NCI-H146 treated with DMSO at 0.1 percent for 48 hours (cell line): ENCODE data around the gene IGFN1.
"Not testable (repeated sequence)": the region's sequence is repeated elsewhere in the genome, so short reads cannot be mapped to it uniquely, and the experiment has no call there.

Experiments
- DNase-seq: peaks from one replicate; lab custom pipeline; 2025; ENCODE audit not compliant: unreplicated experiment; lab: John Stamatoyannopoulos, UW

IGFN1 gene

DNA sequence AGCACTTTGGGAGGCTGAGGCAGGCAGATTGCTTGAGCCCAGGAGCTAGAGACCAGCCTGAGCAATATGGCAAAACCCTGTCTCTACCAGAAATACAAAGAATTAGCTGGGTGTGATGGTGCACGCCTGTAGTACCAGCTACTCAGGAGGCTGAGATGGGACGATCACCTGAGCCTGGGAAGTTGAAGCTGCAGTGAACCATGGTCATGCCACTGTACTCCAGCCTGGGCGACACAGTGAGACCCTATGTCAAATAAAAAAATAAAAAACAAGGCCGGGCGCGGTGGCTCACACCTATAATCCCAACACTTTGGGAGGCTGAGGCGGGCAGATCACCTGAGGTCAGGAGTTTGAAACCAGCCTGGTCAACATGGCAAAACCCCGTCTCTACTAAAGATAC is 27.6 kb upstream of the IGFN1 start:
- not testable (repeated sequence) for DNase-seq

DNA sequence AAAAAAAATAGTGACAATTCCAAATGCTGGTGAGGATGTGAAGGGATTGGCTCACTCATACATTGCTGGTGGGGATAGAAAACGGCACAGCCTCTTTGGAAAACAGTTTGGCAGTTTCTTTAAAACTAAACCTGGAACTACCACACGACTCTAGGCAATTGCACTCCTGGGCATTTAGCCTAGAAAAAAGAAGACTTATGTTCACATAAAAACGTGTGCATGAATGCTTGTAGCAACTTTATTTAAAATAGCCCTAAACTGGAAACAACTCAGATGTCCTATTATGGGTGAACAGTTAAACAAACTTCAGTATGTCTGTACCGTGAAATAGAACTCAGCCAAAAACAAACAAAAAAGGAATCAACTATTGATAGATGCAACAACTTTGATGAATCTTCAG is 26.9 kb upstream of the IGFN1 start:
- no peak for DNase-seq

GRCh38 chr1:201164645-201165044 is 26.0 kb upstream of the IGFN1 start:
- no peak for DNase-seq

- DNase-seq = peak; percentile 73
Measured at GRCh38 chr1:201167041-201167991, 23.3 kb upstream of the IGFN1 start.

- no peak for DNase-seq
Measured at GRCh38 chr1:201169203-201169602, 21.4 kb upstream of the IGFN1 start.

DNA sequence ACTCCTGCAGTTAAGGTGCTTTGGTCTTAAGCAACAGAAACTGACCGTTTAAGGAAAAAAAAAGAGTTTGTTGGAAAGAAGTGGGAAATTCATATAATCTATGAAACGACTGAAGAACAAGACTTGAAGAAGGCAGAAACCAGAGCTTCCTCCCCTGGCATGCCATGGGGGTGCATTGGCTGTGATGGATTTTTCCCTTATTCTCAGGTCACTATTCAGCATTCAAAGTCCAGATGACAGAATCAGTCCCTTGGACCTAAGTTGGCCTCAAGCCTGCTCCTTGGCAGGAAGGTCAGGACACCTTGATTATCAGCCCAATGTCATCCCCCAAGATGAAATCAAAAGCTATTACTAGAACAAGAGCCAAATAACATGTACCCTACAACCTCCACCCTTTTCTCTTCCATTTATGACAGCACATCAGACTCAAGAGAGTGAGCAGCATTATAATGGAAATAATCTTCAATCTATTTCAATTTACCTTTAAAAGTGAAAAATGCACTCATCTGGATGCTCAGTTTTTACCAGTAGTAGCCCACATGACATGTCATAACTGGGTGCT is 20.6 kb upstream of the IGFN1 start:
- no peak for DNase-seq

- peak; percentile 95 for DNase-seq
Measured at GRCh38 chr1:201170533-201171062, 20.0 kb upstream of the IGFN1 start.

DNA sequence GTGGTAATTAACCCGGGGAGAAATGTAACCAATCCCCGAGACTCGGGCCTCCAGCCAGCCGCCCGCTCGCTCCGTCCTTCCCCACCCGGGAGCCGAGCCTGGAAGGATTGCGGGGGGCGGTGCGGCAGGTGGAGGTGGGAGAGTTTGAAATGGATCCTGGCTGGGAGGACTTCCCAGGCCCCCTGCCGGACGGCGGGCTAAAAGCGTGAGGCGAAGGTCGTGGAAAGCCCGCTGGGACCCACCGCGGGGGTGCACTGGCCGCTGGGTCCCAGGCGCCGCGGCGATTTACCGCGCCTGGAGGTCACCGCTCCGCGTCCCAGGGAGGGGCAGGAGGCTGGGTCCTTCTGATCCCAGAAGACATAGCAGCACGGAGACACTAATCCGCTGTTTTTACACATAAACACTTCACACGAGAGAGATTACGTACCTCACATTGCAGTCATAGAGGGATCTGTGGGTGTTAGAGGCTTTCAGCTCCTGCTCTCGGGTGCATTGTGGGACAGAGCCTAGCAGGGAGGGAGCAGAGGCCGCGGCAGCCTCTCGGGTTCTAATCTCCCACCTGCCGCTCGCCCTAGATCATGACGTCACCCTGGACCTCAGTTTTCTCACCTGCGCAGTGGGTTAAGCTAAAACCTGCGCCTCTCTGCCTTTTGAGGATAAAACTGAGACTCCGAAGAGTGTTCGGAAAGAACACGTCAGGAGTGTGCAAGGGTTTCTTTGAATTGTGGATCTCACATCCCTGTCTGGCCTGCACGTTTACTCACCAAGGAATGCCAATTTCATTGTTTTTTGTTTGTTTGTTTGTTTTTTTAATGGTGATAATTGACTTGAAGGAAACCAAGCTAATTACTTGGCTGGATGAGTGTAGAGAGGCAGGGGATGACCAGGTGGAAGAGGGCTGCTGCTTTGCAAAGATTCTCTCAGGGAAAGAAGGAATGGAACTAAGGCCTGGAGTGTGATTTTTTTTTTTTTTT is 19.3 kb upstream of the IGFN1 start:
- no peak for DNase-seq

DNA sequence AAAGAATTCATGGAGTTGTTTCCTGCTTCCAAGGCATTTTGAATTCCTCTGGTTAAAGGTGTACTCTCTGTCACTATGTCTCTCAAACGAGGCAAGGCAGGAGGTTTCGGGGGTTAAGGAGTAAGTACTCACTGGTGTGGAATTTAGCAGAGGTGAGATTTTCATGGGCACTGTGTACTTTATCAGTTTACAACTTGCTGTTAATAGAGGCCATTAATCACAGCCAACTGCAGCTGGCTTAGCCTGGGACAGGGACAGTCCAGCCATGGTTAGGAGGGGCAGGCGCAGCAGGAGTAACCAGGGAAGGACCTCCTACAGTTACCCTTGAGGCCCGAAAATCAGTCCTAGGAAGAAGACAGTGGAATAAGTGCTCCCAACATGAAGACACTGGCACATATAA is 18.3 kb upstream of the IGFN1 start:
- DNase-seq = no peak

DNA sequence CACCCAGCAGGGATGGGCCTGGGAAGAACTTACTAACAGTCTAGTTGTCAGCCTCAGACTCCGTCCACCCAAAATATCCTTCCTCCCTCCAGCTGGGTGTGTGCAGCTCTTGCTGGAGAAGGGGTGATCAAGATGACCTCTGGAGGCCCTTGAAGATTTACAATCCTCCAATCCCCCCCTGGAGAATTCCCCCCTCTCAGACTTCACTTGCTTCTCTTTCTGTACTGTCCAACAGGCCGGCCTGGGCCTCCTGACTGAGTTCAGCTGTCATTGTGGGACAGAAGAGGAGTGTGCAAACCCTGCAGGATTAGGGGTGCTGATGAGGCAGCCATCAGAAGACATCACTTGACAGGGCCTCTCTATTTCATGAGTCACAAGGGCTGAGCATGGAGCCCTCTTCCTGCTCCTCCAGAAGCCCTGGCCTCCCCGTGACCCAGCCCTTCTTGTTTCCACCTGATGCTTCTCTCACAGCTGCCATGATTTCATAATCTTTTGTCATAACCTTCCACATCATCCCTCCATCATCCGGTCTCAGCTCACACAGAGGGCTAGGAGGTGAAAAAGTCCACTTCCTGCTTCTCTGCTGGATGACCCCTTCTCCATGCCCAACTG is 17.5 kb upstream of the IGFN1 start:
- DNase-seq = no peak

DNA sequence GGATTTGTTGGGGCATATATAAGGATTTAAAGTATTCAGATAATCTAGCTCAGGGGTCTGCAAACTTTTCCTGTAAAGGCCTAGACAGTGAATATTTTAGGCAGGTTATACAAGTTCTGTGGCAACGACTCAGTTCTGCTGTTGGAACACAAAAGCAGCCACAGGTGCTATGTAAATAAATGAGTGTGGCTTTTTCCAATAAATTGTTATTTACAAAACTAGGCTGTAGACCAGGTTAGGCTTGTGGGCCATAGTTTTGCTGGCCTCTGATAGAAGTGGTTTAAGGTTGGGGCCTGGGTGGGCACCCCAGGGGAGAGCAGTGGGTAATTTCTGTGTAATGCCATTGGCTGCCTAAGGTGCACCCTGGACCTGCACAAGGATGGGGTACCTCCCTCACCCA is 16.9 kb upstream of the IGFN1 start:
- no peak for DNase-seq

DNA sequence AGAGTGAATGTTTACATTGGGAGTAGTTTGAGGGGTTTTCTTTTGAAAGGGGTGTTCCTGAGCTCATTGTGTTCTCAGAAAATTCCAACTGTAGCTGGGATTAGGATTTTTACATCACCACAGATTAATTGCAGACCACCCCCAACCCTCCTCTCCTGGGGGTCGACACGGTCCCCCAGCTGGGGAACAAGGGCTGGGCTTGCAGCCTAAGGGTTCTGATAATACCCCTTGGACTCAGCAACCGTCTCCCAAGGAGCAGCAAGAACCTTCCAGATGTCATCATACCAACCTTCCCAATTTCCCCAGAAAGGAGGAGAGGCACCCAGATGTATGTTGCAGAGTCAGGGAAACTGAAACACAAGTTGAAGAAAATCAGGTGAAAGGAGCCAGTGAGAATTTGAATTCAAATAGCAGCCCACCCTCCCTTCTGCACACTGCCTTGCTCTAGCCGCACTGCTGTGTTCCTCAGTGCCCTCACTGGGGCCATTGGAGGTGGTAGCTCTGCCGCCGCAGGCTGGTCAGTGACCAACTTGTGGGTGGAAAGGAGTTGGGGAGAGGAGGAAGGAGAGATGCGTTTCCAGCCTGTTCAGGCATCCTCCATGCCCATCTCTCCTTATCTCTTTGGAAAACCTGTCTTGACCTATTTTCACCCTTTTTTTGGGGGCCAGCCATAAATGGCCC is 14.7 kb upstream of the IGFN1 start:
- no peak for DNase-seq

DNA sequence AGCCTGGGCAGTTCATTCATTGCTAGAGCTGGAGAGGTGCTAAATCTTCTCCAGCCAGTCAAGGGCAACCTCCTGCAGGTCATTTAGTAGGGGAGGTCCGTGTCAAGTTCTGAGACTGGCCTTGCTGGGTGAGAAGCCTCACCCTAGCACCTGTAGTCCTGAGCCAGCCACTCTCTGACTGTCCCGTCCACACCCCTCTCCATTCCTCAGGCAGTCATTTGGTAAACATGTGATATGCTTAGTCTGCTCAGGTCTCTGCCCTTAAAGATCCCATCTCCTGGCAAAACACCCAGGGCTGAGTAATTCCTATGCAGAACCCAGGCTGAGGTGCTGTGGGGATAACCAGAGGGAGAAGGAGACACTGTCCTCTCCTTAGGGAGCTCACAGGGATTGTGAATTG is 13.7 kb upstream of the IGFN1 start:
- no peak for DNase-seq

- no peak for DNase-seq
Measured at GRCh38 chr1:201178718-201179117, 11.9 kb upstream of the IGFN1 start.

DNA sequence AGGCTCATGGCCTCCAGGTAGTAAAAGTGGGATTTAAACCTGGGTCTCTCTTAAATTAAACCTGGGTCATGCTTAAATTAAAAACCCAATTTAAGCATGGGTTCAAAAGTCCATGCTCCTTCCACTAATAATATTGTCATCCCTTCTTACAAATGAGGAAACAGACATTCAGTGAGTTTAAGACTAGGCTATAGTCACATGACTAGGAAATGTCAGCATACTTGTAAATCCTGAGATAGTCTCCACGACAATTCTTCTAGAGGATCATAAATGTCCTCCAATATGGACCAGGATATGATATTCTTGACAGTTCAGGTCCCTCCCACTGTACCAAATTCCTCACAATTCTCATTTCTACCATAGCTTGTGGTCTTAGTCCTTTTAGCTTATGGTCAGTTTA is 10.5 kb upstream of the IGFN1 start:
- no peak for DNase-seq

DNA sequence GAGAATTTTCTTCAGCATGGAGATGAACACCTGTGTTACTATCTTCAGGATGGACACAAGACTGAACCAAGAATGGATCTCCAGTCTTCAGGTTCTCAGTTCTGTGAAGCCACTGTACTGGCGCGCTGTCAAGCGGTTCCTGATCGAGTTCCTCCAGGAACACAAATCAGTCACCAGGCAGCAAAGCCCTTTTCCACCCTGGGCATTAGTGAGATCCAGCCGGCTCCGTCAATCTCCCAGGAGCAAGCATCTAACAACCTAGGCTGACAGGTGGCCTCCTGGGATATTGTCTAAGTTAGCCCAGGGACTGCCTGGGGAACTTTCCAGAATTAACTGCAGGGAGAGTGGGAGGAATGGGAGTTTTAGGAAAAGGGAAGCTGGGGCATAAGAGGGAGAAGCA is 9.7 kb upstream of the IGFN1 start:
- no peak for DNase-seq

DNA sequence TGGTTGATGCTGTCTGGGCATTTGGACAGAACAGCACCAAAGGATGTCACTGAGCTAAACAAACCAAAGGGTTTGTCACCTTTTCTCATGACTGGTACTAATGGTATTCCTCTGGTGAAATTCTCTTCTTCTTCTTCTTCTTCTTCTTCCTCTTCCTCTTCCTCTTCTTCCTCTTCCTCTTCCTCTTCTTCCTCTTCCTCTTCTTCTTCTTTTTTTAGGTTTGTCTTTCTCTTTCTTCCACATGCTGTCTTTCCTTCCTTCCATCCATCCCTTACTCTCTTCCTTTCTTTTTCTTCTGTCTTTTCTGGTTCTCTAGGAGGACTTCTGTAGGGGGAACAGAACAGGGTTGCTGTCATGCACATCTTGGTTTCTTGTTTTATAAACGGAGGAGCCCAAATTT is 9.3 kb upstream of the IGFN1 start:
- DNase-seq = no peak

GRCh38 chr1:201181726-201182125 is 8.9 kb upstream of the IGFN1 start:
- DNase-seq = no peak

- peak; percentile 50 for DNase-seq
Measured at GRCh38 chr1:201183209-201183608, 7.4 kb upstream of the IGFN1 start.

DNA sequence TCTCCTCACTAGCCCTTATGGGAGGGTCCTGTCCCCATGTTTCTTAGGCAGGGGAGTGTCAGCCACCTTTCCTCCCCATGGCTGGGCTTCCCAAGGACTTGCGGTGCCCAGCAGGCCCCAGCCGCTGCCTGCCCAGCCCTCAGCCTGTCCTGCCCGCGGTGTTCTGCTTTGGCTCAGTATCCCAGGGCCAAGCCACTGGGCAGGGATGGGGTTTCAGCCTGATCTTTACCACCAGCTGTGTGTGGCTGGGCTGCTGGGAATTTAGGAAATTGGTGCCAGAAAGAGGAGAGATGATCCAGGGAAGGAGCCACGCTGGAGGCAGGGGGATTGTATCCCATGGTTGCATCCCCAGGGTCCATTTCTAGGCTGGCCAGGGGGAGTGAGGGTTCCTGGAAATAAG is 6.9 kb upstream of the IGFN1 start:
- no peak for DNase-seq
